Endometrial microvascular endothelial cells (primary cell): ENCODE measurements around the gene PTPN7. TPM values are rescaled to one million over a fixed set of nuclear protein-coding genes. Genes with fewer than 3 reads are reported as not detected.
"Not testable (repeated sequence)": the region's sequence is repeated elsewhere in the genome, so short reads cannot be mapped to it uniquely, and the experiment has no call there.

ENCODE experiments used
- in situ Hi-C: cut with HindIII; loops from 2 replicates; pipeline ENCODE4 v1.10.0; 2017; ENCODE audit warnings: low sequenced_read_pairs, low pct_unique_long_range_greater_than_20kb; ENCODE audit errors: inconsistent ontology term
- total RNA-seq: library from RNA; depleted of rRNA; stranded (reverse); fragments of >200 nt; gene quantifications from one replicate; pipeline ENCODE4 v1.2.3, GENCODE V29; 2015; ENCODE audit errors: inconsistent ontology term

Gene PTPN7
- total RNA-seq, 1 donor from 2014 or later = 2.4 TPM

DNA sequence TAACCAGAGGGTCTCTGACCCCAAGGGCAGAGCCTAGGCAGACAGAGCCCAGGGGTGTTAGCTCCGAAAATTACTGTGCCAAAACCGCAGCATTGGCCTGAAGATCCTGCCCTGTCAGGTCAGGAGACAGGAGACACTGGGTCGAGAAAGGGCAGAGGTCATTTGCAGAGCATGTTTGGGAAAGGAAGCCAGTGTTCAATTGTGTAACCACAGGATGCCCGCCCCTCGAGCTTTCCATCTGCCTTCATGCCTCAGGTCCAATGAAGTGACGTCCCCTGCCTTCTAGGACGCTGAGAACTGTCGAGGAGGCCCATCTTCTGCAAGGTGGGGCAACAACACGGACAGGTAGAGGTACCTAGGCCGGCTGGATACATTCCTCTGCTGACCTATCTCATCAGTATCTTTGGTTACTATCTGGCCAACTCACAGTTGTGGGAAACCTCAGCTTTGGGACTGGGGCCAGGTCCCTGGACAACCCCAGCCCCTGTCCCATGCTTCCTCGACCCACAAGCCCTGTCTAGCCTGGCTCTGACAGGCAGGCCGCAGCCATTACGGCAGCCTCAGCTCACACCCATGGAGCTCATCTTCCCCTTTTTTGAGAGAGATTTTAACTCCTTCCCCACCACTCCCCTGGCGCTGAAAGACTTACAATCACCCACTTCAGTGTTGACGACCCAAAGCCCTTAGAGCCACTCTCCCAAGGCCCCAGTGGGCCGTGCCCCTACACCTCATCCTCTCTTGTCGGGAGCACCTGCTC, 17.2 kb downstream of the PTPN7 start:
- in situ Hi-C loops = no loop called here

DNA sequence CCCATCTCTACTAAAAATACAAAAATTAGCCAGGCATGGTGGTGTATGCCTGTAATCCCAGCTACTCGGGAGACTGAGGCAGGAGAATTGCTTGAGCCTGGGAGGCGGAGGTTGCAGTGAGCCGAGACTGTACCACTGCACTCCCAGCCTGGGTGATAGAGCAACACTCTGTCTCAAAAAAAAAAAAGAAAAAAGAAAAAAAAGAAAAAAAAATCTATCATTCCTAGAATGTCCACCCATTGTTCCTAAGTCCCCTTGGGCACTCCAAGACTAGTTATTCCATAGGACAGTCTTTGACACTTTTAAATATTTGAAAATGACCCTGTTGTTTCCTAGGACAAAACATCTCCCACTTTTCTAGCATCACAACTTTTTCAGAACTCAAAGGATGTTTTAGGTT, 18.9 kb downstream of the PTPN7 start:
- in situ Hi-C loops = not testable (repeated sequence)

DNA sequence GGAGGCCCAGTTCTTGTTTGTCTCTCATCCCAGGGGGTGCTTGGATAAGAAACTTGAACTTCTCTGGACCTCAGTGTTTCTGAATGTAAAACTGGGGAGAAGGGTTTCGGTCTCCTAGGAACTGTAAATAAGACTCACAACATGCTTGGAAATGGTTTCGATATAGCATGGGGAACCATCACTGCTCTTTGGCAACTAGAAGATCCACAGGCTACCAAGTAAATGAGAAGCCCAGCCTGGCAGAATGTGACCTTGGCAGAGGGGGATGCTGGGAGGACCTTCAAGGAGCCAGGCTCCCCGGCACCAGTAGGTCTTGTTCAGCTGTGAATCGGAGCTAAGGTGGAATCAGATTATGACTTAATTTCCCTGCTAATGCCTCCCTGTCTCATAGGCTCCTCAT, 19.6 kb downstream of the PTPN7 start:
- in situ Hi-C loops = no loop called here

DNA sequence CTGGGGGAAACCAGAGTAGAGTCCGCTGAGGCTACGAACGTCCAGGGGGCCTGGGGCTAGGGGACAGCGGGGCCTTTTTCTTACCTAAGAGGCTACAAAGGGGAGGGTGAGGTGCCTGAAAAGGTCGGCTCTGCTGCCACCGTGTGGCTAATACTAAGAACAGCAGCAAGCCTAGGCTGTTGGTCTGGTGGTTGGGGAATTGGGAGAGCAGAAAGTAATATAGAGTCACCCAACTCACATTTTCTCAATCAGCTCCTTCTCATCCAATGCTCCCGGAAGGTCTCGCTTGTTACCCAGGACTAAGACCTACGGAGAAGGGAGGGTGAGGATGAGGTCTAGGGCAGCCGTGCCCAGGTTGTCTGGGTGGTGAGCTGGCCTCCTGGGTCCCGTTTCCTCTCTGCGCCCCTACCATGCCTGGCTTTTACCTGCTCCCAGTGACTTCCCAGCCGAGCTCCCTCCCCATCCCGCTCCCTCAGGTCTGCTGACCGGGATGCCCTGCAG, 25.1 kb downstream of the PTPN7 start:
- in situ Hi-C loops = no loop called here

DNA sequence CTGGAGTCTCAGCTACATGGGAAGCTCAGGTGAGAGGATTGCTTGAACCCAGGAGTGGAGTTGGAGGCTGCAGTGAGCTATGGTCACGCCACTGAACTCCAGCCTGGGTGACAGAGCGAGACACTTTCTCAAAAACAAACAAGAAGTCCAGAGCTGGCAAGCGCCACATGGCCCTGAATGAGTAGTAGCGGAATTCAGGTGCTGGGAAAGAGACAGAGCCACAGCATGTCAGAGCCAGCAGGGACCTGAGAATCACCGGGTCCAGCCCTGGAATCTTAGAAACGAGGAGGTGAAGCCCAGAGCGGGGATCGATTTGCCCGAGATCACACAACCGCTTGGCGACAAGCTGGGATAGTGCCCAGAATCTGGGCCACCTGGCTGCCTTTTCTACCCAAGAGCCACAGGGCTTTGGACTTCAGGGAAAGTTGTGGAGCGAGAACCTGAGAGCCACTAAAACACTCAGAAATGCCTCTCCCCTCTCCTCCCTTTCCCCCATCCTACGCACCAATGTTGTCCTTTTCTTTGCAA, 25.7 kb downstream of the PTPN7 start:
- in situ Hi-C loops = no loop called here

DNA sequence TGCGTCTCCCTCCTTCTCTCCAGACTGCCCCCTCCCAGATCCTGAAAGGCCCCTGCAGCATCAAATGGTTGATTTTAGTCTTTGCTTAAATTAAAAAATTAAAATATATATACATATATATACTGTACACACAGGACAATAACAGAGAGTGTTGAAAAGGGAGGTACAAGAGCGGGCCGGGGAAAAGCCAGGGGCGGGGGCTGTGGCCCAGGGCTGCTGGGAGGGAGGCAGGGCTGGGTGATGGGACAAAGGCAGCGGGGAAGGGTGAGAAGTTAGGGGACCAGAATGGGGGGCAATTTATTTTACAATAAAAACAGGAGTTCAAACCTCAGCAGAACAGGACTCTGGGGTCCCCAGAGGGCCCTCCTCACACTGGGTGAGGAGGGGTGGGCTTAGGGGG, 26.4 kb downstream of the PTPN7 start:
- in situ Hi-C loops = no loop called here

DNA sequence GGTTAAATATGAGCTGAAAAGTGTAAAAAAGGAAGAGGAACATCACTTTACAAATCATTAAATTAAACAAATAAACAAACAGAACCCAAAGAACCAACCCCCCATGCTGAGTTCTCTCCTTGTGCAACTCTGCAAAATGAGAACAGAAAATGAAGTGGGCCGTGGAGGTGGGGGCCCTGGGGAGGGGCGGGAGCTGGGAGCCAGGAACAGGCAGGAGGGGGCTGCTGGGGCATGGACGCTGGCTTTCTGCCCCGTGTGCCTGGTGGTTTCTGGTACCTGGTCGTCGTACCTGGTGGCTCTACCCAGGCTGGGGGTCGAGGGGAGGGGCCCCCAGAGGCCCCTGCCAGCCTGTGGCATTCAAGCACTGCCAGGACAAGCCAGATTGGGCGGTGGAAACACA, 26.9 kb downstream of the PTPN7 start:
- in situ Hi-C loops = no loop called here

DNA sequence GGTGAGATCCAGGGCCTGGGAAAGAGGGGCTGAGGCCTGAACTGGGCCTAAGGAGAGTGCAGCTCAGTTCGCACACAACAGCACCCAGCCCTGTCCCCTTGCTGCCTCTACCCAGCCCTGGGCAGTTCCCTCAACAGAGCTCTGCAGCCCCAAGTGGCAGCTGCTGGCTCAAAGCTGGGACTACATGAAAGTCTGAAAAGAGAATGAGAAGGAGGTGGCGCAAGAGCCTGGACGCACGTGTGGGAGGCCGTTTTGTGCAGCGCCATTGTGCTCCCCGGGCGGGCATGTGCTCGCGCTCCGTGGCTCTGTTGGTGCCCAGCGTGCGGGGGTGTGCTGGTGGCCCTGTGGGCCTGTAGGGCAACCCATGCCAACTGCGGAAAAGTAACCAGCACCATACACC, 27.4 kb downstream of the PTPN7 start:
- in situ Hi-C loops = no loop called here

DNA sequence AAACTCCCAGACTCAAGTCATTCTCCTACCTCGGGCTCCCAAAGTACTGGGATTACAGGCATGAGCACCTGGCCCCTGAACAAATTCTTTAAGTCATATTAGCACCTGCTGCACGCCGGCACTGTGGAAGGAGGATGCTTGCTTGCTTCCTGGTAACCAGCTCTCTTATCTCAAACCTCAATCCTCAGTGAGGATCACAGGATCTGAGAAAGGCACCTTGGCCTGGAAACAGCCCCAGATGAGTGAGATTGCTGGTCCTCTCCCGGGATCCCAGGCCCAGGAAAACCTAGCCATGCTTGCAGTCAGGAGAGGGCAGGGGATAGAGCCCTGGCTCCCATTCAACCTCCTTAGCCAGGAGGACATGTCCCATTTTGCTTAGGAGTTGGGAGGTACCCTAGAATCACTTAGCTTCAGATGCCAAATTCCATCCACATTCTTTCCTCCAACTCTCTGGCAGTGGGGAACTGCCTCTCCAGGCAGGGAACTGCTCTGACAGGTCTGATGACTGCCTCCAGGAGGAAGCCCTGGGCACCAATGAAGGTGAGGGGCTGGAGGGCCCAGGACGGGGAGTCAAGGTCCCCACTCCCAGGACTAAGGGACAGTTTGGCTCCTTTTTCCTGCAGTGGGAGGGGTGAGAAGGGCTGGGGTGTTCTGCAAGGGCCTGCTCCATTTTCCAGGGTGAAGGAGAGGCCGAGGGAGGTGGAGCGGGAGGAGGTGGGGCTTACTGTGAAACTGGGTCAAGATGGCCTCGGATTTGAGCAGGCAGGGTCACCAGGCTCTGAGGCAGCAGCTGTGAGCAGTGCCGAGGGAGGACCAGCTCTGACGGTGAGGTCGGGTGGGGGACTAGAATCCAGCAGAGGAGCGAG, 28.2 kb downstream of the PTPN7 start:
- in situ Hi-C loops = no loop called here

DNA sequence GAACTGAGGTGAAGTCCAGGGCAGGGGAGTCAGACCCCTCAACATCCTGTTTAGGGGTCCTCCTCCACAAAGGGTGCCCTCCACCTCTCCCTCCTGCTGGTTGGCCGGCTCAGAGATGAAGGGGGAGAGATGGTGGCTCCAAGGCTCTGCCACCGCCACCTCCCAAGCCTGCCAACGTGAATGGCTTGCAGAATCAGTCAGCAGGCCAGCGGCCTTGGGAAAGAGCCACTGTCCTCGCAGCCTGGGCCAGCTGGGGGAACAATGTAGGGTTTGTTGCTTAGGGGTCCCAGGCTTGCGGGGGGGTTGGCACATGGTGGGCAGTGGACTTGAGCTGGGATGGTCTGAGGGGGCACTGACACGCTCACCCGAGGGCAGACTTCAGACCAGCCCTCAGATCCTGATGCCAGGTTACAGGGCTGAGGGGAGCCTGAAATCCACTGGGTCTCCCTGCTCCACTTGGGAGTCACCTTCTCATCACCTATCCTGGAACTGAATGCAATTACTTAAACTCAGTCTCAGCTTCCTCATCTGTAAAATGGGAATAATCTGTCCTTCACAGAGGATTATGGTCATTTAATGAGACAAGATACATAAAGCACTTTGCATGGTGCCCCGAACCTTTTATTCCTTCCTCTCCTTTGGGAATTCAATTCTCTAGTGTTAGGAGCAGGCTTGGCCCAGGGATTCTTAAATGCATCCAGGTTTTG, 29.4 kb downstream of the PTPN7 start:
- in situ Hi-C loops = no loop called here

DNA sequence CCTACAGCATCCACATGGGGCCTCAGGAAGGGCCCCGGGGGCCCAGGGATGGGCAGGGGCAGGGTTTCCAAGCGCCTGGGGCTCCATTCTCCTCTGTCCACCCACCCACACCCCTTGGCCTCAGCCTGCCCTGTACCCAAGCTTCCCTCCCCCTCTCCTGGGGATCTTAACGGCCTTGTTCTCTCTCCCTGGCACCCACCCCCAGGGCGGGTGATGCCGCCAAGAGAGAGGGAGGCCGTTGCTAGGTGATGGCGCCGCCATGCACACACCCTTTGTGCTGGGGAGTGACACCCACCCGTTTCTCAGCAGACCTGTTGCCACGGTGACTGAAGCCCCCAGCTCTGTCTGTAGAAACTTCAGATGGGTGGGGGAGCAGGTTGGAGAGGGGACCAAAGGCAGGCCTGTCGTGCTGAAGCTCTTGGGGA, 30.1 kb downstream of the PTPN7 start:
- in situ Hi-C loops = no loop called here

DNA sequence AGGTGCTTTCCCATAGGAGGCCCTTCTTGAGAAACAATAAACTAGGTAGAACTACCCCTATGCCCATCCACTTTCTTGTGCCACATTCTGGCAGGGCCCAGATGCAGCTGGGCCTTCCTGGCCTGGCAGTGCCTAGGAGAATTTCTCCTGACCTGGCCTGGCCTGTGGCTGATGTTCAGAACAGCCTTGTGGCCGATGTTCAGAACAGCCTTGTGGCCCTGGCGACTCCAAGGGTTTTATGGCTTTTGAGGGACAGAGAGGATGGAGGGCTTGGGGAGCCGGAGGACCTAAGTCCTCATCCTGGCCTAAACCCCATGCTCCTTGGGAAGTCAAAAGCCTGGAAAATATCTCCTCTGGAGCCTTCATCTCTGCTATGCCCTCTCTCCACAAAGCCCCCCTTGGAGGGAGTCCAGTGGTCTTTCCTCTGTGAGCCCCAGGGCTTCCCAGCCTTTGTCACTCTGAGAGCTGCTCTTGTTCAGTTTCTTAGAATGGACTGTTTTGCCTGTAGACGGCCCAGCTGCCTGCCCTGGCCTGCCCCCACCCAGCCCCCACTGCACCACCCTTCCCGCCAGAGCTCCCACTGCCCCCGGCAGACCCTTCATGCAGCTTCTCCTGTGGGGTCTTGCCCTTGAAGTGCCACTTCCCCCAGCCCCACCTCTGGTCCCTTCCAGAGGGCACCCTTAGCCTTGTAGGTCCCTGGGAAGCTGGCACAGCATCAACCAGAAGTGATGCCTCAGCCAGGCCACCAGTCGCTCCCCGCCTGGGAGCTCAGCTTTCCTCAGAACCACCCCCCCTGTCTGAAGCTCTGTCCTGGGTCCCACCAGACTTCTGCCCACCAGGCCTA, 30.7 kb downstream of the PTPN7 start:
- in situ Hi-C loops = no loop called here

DNA sequence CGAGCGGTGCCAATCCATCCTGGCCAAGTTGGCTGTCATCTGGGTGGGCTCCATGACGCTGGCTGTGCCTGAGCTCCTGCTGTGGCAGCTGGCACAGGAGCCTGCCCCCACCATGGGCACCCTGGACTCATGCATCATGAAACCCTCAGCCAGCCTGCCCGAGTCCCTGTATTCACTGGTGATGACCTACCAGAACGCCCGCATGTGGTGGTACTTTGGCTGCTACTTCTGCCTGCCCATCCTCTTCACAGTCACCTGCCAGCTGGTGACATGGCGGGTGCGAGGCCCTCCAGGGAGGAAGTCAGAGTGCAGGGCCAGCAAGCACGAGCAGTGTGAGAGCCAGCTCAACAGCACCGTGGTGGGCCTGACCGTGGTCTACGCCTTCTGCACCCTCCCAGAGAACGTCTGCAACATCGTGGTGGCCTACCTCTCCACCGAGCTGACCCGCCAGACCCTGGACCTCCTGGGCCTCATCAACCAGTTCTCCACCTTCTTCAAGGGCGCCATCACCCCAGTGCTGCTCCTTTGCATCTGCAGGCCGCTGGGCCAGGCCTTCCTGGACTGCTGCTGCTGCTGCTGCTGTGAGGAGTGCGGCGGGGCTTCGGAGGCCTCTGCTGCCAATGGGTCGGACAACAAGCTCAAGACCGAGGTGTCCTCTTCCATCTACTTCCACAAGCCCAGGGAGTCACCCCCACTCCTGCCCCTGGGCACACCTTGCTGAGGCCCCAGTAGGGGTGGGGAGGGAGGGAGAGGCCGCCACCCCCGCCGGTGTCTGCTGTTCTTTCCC, 32.4 kb downstream of the PTPN7 start:
- in situ Hi-C loops = no loop called here

DNA sequence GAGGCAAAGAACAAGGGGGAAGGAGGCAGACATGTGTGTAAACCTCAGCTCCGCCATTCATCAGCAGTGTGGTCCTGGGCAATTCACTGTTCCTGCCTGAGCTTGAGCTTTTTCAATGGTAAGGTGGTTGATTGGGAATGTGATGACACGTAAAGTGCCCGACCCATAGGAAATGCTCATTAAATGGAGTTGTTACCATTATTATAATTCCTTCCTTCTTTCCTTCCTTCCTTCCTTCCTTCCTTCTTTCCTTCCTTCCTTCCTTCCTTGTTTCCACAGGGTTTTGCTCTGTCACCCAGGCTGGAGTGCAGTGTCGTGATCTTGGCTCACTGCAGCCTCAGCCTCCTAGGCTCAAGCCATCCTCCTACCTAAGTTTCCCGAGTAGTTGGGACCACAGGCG, 33.3 kb downstream of the PTPN7 start:
- in situ Hi-C loops = no loop called here

DNA sequence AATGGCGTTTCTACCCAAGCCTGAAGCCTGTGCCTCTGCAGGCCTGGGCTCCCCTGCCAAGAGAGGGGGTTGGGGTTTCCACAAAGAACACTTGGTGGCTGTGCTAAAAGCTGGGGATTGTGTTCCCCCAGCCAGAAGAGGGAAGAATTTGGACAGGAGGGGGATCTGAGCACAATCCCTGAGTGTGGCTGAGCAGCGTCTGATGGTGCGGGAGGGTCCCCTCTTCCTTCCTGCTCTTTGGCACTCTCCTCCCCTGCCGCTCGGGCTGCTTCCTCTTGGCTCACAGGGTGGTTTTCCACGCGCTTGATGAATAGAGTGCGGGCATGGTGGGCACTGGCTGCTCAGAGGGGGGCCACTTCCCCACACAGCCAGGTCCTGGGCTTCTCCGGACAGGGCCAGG, 34.0 kb downstream of the PTPN7 start:
- in situ Hi-C loops = no loop called here

DNA sequence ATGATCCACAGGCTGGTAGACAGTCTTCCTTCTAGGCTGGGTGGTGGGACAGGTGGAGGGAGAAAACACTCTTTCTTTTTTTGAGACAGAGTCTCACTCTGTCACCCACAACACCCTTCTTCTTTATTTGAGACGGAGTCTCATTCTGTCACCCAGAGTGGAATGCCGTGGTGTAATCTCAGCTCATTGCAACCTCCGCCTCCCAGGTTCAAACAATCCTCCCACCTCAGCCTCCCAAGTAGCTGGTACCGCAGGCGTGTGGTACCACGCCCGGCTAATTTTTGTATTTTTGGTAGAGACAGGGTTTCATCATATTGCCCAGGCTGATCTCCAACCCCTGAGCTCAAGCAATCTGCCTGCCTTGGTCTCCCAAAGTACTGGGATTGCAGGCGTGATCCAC, 34.8 kb downstream of the PTPN7 start:
- in situ Hi-C loops = no loop called here

DNA sequence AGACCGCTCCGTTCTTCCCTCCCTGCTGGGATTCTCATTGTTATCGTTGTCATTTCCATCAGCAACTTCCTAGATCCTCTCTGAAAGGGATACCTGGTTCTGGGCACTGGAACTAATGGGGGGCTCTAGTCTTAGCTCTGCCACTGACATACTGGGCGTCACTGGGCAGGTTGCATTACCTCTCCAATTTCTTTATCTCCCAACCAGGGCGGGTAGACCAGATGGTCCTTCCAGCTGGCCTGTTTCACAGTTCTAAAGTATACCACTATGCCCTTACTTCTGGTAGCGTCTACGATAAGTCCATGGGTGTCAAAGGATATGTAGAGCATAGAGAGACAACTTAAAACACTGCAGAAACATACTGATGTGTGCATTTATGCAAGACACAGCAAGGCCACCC, 36.3 kb downstream of the PTPN7 start:
- in situ Hi-C loops = no loop called here

DNA sequence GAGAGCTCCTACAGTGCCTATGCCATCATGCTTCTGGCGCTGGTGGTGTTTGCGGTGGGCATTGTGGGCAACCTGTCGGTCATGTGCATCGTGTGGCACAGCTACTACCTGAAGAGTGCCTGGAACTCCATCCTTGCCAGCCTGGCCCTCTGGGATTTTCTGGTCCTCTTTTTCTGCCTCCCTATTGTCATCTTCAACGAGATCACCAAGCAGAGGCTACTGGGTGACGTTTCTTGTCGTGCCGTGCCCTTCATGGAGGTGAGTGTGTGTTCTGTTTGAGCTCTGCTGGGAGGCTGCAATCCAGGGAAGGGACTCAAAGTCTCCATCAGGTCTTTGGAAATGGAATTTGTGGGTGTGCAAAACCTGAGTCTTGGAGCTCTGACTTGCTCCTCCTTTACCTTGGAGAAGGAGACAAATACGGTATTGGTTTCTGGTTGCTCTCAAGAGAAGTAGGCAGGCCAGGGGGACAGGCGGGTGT, 37.0 kb downstream of the PTPN7 start:
- in situ Hi-C loops = no loop called here
